Natural killer cell (primary cell): ENCODE results near the gene MARK3. TPM values are rescaled to one million over a fixed set of nuclear protein-coding genes. Genes with fewer than 3 reads are reported as not detected.

ENCODE experiments used
- ATAC-seq, 3 donors: fragments of 150-1000 bp in 2 of 3; fragments of 200-7000 bp in 1 of 3; cut with Tn5 transposase; 1 replicate in 1 of 3; 2 replicates in 2 of 3; pipeline ENCODE4 v1.10.0; 2021; ENCODE audit warnings: mild to moderate bottlenecking in 2 of 3, moderate library complexity in 2 of 3
- DNase-seq, 2 donors: peaks; one replicate each; pipeline versions ENCODE4 v3.0.0 to v3.0.0-alpha.2; 2013 to 2021; ENCODE audit warnings: mixed read lengths in 1 of 2
- H3K27ac ChIP-seq: one replicate; pipeline ENCODE4 v1.5.1; 2013; ENCODE audit warnings: mild to moderate bottlenecking, low read length
- H3K27me3 ChIP-seq: one replicate; pipeline ENCODE4 v1.6.1; 2013; ENCODE audit warnings: low read length; ENCODE audit not compliant: control insufficient read depth, insufficient read depth
- H3K36me3 ChIP-seq: one replicate; pipeline ENCODE4 v1.6.1; 2013; ENCODE audit warnings: low read length; ENCODE audit not compliant: control insufficient read depth, insufficient read depth
- H3K4me1 ChIP-seq: one replicate; pipeline ENCODE4 v1.6.1; 2013; ENCODE audit warnings: low read length; ENCODE audit not compliant: control insufficient read depth, insufficient read depth
- H3K4me3 ChIP-seq: one replicate; pipeline ENCODE4 v1.5.1; 2013; ENCODE audit warnings: low read length
- H3K9me3 ChIP-seq: one replicate; pipeline ENCODE4 v1.6.1; 2013; ENCODE audit warnings: low read length; ENCODE audit not compliant: control insufficient read depth, insufficient read depth
- H3K27ac Mint-ChIP-seq, 2 donors: one replicate each; pipeline ENCODE4 v1.8.0; 2022; ENCODE audit warnings: mild to moderate bottlenecking in 2 of 2, mixed read lengths in 2 of 2, moderate library complexity in 1 of 2
- H3K27me3 Mint-ChIP-seq, 2 donors: one replicate each; pipeline ENCODE4 v1.8.0; 2022; ENCODE audit warnings: low read depth in 2 of 2, mixed read lengths in 2 of 2
- H3K36me3 Mint-ChIP-seq: one replicate; pipeline ENCODE4 v1.8.0; 2022; ENCODE audit warnings: mixed read lengths
- H3K4me1 Mint-ChIP-seq, 2 donors: one replicate each; pipeline ENCODE4 v1.8.0; 2022; ENCODE audit warnings: mixed read lengths in 2 of 2
- H3K4me3 Mint-ChIP-seq: one replicate; pipeline ENCODE4 v1.8.0; 2022; ENCODE audit warnings: mild to moderate bottlenecking, moderate library complexity, mixed read lengths
- H3K9me3 Mint-ChIP-seq, 2 donors: one replicate each; pipeline ENCODE4 v1.8.0; 2022; ENCODE audit warnings: mixed read lengths in 2 of 2
- WGBS: methylation state at CpG from one replicate; pipeline ENCODE4 v1.1.7; 2013; ENCODE audit warnings: missing lambda C conversion rate; ENCODE audit not compliant: insufficient coverage; 5-methylcytosine and 5-hydroxymethylcytosine counted together
- intact Hi-C: fragments of 100-400 bp; cut with micrococcal nuclease; formaldehyde crosslinking; loops from one replicate; pipeline ENCODE4 v1.14.2; 2022
- total RNA-seq, 4 donors: library from RNA; stranded (reverse); fragments of 120-200 nt in 1 of 4; gene quantifications; one replicate each; pipeline versions ENCODE4 v1.2.3 to v1.2.4, GENCODE V29; 2013 to 2022
- TF ChIP-seq, protein P1 (sequence below): fragments of 200-600 bp; IDR thresholded peaks from one replicate; pipeline ENCODE4 v1.8.0; 2022; ENCODE audit warnings: antibody characterized with exemption

The MARK3 gene
- 100 to 1,000 TPM; 138 to 167 (median 152) TPM for total RNA-seq
- 133 TPM for total RNA-seq (2013)

DNA sequence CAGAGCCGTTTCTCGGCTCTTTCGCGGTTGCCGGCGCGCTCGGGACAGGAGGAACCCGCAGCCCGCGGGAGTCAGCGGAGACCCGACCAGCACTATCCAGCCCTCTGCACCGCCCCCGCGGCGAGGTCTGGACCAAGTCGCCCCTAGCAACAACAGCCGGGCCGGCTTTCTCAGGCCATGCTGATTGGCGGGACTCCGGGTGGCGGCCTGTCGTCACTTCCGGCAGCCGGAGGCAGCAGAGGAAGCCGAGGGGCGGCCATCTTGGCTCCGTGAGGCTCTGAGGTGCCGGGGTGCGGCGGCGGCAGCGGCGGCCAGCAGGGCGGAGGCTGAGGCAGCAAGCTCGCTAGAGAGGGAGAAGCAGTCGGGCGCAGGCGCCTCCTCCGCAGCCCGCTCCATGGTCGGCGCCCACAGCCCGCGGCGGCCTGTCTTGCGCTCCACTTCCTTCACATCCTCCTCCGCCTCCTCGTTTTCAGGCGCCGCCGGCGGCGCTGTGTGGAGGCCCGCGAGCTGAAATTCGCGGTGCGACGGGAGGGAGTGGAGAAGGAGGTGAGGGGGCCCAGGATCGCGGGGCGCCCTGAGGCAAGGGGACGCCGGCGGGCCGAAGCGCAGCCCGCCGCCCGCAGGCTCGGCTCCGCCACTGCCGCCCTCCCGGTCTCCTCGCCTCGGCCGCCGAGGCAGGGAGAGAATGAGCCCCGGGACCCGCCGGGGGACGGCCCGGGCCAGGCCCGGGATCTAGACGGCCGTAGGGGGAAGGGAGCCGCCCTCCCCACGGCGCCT, at the start of gene MARK3:
Gene MARK3, plus strand, starts transcription at position 264 of the 777 bp plus-strand sequence. CDS start 615 bp downstream, outside the sequence.
- H3K9me3 Mint-ChIP-seq, result no peaks in the 10 kb centered on the region
- intact Hi-C loops, result loop anchor here (1.0 to 5.0 kb wide), 2 partner anchors 42 to 51 kb away; partner anchors contain the start of gene EIF5
- no peaks in the 10 kb centered on the region for H3K27me3 Mint-ChIP-seq
- Histone ChIP-seq H3K27me3 (no peaks in the 10 kb centered on the region), H3K4me1 (peaks cover 30% of the 10 kb centered on the region), H3K27ac (peak within 1 kb of the TSS; percentile 87), H3K4me3 (peak within 1 kb of the TSS; percentile 50), H3K36me3 (no peaks in the 10 kb centered on the region), H3K9me3 (no peaks in the 10 kb centered on the region)
- no peaks in the 10 kb centered on the region for H3K36me3 Mint-ChIP-seq
- TF ChIP-seq, protein P1, sequence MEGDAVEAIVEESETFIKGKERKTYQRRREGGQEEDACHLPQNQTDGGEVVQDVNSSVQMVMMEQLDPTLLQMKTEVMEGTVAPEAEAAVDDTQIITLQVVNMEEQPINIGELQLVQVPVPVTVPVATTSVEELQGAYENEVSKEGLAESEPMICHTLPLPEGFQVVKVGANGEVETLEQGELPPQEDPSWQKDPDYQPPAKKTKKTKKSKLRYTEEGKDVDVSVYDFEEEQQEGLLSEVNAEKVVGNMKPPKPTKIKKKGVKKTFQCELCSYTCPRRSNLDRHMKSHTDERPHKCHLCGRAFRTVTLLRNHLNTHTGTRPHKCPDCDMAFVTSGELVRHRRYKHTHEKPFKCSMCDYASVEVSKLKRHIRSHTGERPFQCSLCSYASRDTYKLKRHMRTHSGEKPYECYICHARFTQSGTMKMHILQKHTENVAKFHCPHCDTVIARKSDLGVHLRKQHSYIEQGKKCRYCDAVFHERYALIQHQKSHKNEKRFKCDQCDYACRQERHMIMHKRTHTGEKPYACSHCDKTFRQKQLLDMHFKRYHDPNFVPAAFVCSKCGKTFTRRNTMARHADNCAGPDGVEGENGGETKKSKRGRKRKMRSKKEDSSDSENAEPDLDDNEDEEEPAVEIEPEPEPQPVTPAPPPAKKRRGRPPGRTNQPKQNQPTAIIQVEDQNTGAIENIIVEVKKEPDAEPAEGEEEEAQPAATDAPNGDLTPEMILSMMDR, result peak; percentile 9
- DNase-seq (peak; percentile 96 to 97), ATAC-seq (peak; percentile 85 to 95 (median 89))
- under 1% methylated on average over 89 of the region's 91 CpGs for WGBS
- H3K4me1 Mint-ChIP-seq, result peaks cover 37 to 53% of the 10 kb centered on the region in 2 donors
- peak within 1 kb of the TSS; percentile 95 for H3K4me3 Mint-ChIP-seq
- peak within 1 kb of the TSS; percentile 94 to 97 for H3K27ac Mint-ChIP-seq

DNA sequence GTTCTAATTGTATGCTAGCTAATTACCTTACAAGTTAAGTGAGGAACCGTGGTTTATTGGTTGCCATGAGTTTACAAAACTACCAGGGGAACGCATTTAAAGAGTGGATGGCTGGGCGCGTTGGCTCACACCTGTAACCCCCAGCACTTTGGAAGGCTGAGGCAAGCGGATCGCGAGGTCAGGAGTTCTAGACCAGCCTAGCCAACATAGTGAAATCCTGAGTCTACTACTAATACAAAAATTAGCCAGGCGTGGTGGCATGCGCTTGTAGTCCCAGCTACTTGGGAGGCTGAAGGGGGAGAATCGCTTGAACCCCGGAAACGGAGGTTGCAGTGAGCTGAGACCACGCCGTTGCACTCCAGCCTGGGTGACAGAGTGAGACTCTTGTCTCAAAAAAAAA, 49.0 kb upstream of the MARK3 start:
- H3K4me3 Mint-ChIP-seq, result peak overlapping the region; percentile 96
- DNase-seq (peak in 1 of 2 donors; percentile 19), ATAC-seq (no peak)
- H3K36me3 ChIP-seq, result peaks cover 58% of the 10 kb centered on the region
- TF ChIP-seq, protein P1, result no peak
- peaks cover 46% of the 10 kb centered on the region for H3K36me3 Mint-ChIP-seq
- peaks cover 47 to 55% of the 10 kb centered on the region in 2 donors for H3K4me1 Mint-ChIP-seq
- H3K9me3 ChIP-seq, result no peaks in the 10 kb centered on the region
- no peak overlapping the region for H3K4me3 ChIP-seq
- H3K27ac ChIP-seq, result no peak overlapping the region
- H3K27me3 ChIP-seq, result no peaks in the 10 kb centered on the region
- no peaks in the 10 kb centered on the region for H3K27me3 Mint-ChIP-seq
- H3K4me1 ChIP-seq, result peaks cover 30% of the 10 kb centered on the region
- WGBS, result 96% methylated on average over 14 of the region's 14 CpGs
- no peaks in the 10 kb centered on the region for H3K9me3 Mint-ChIP-seq
- intact Hi-C loops, result no loop called here
- peak overlapping the region; percentile 92 to 99 for H3K27ac Mint-ChIP-seq

DNA sequence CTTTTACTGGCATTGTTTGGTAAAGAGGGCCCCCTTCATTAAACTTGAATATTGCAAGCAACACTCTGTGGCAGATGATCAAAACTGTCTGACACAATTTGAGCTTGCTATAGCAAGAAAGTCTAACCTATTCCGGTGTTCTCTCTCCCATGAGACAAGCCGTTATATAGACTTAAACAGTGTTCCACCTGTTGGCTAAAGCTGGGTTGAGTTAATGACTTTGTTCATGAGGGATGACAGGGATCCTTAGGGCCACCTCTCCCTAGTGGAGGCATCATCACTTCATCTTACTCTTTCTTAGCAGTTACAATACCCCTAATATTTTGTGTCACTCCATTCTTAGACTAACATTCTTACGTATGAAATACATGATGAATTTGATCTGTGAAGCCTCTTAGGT, 47.4 kb upstream of the MARK3 start:
- Histone ChIP-seq H3K36me3 (peaks cover 74% of the 10 kb centered on the region), H3K4me1 (peaks cover 25% of the 10 kb centered on the region), H3K9me3 (no peaks in the 10 kb centered on the region), H3K27ac (no peak overlapping the region), H3K4me3 (no peak overlapping the region), H3K27me3 (no peaks in the 10 kb centered on the region)
- WGBS, result 90% methylated on average over 3 of the region's 3 CpGs
- H3K27ac Mint-ChIP-seq, result peak overlapping the region; percentile 92 to 99
- intact Hi-C loops, result no loop called here
- ATAC-seq, result no peak
- H3K9me3 Mint-ChIP-seq, result no peaks in the 10 kb centered on the region
- peak in 1 of 2 donors; percentile 21 for DNase-seq
- TF ChIP-seq, protein P1, result no peak
- H3K4me1 Mint-ChIP-seq, result peaks cover 52 to 57% of the 10 kb centered on the region in 2 donors
- peaks cover 60% of the 10 kb centered on the region for H3K36me3 Mint-ChIP-seq
- H3K27me3 Mint-ChIP-seq, result no peaks in the 10 kb centered on the region
- H3K4me3 Mint-ChIP-seq, result no peak overlapping the region
